Heart left ventricle (tissue), 16 donors: ENCODE results near the gene UGP2. TPM values are rescaled to one million over a fixed set of nuclear protein-coding genes. Genes with fewer than 3 reads are reported as not detected.
"Not testable (repeated sequence)": the region's sequence is repeated elsewhere in the genome, so short reads cannot be mapped to it uniquely, and the experiment has no call there.

Experiments used
- ATAC-seq, 4 donors: fragments of 200-7000 bp; cut with Tn5 transposase; one replicate each; pipeline ENCODE4 v1.9.1; 2020 to 2022; ENCODE audit warnings: moderate library complexity in 4 of 4, mild to moderate bottlenecking in 3 of 4, moderate number of reproducible peaks in 1 of 4
- DNase-seq, 5 donors: peaks; one replicate each; pipeline ENCODE4 v3.0.0-alpha.2; 2020
- H3K27ac ChIP-seq, 12 donors: fragments of 200-600 bp; sonication (generic) in 4 of 12; one replicate each; pipeline versions ENCODE4 v1.5.0 to v1.8.0; 2016 to 2022; ENCODE audit warnings: mild to moderate bottlenecking in 2 of 12
- H3K27me3 ChIP-seq, 9 donors: fragments of 200-600 bp; sonication (generic) in 2 of 9; one replicate each; pipeline versions ENCODE4 v1.5.1 to v1.8.0; 2016 to 2022; ENCODE audit warnings: mild to moderate bottlenecking in 3 of 9
- H3K36me3 ChIP-seq, 9 donors: fragments of 200-600 bp; sonication (generic) in 2 of 9; one replicate each; pipeline versions ENCODE4 v1.5.0 to v1.8.0; 2018 to 2022; ENCODE audit warnings: mild to moderate bottlenecking in 2 of 9
- H3K4me1 ChIP-seq, 12 donors: fragments of 200-600 bp; sonication (generic) in 4 of 12; one replicate each; pipeline versions ENCODE4 v1.5.0 to v1.8.0; 2016 to 2022; ENCODE audit warnings: mild to moderate bottlenecking in 3 of 12
- H3K4me3 ChIP-seq, 12 donors: fragments of 200-600 bp; sonication (generic) in 4 of 12; one replicate each; pipeline versions ENCODE4 v1.5.0 to v1.8.0; 2017 to 2022; ENCODE audit warnings: mild to moderate bottlenecking in 9 of 12, moderate library complexity in 4 of 12
- H3K9me3 ChIP-seq, 12 donors: fragments of 200-600 bp; sonication (generic) in 4 of 12; one replicate each; pipeline versions ENCODE4 v1.5.0 to v1.8.0; 2016 to 2022; ENCODE audit warnings: mild to moderate bottlenecking in 1 of 12
- CTCF ChIP-seq, 12 donors: fragments of 200-600 bp; sonication (generic) in 4 of 12; IDR thresholded peaks; one replicate each; pipeline versions ENCODE4 v1.5.0 to v1.8.0; 2018 to 2022; ENCODE audit warnings: antibody characterized with exemption in 12 of 12, mild to moderate bottlenecking in 5 of 12
- POLR2A ChIP-seq, 2 donors: fragments of 450-650 bp; IDR thresholded peaks; one replicate each; pipeline ENCODE4 v1.6.1; 2017; ENCODE audit warnings: antibody characterized with exemption in 2 of 2, mild to moderate bottlenecking in 2 of 2, moderate library complexity in 2 of 2
- WGBS, 4 donors: extraction: QIAGEN DNeasy Blood & Tissue Kit in 2 of 4; methylation state at CpG; one replicate each; pipeline versions ENCODE4 v1.1.5 to v1.1.7; 2013 to 2018; 5-methylcytosine and 5-hydroxymethylcytosine counted together
- intact Hi-C, 10 donors: fragments of 100-400 bp; cut with DNase I; formaldehyde crosslinking; loops; one replicate each; pipeline versions ENCODE4 v1.11.1 to v1.14.2; 2022
- polyA plus RNA-seq, 2 donors: library from polyadenylated mRNA; stranded (reverse); fragments of 200-250 nt; gene quantifications; one replicate each; pipeline ENCODE4 v1.2.3, GENCODE V29; 2013
- total RNA-seq, 9 donors: library from RNA; depleted of rRNA in 2 of 9; stranded (reverse); fragments of >200 nt in 2 of 9; fragmentation: NEBNext Ultra II Directional in 3 of 9; extraction: Animal tissue kit (Norgen Biotek cat#: 25700) in 3 of 9; gene quantifications; one replicate each; pipeline versions ENCODE4 v1.1.0 to v1.2.4, GENCODE V29; 2016 to 2023
- donor health status: ischemic (EF 13 %, LVEDD 7.1; RV severe dilation, severe dysfunction).
- donor health status: healthy with polysubstance abuse.
- donor health status: DM: no; HTN: yes; CAD: no.
- donor health status: DM: no; HTN: no; CAD: no.
- donor health status: ischemic (EF 25% LVEDD 6.9; RV normal size, moderate dysfunction).
- donor health status: ischemic (EF 25% LVEDD 5.7; RV mildly dilated, moderate dysfunction).
- donor health status: healthy.
- donor health status: DM: yes; HTN: yes; CAD: no.
- donor health status: ischemic (EF 35%, LVEDD 5.7; RV mildly dilated, moderate dysfunction).
- donor health status: nonischemic (EF 11% LVEDD 7.7; RV severe dilation, severe dysfunction).
- donor health status: DM: yes; HTN: yes; CAD: no.
- donor health status: PGD.
- donor health status: ischemic (EF 29% LVEDD 5.4; RV normal size, mild dysfunction).
- donor health status: nonischemic (EF 23%, LVEDD 6.1; RV moderate dilation, normal function).

Gene UGP2
- total and polyA plus RNA-seq, 11 donors: 175 to 1,308 (median 331) TPM

GRCh38 chr2:63926815-63927214 lies 85.1 kb downstream of the UGP2 start:
- H3K4me1 ChIP-seq: no peaks in the 10 kb centered on the region
- WGBS, 4 donors: 87 to 95% (median 92%) methylated on average over 5 to 7 of the region's 7 CpGs
- intact Hi-C loops: no loop called here
- H3K36me3 ChIP-seq: peaks cover 0 to 49% (median 31%) of the 10 kb centered on the region in 9 donors
- ATAC-seq (no peak), DNase-seq (no peak)
- no peak overlapping the region for H3K4me3 ChIP-seq
- TF ChIP-seq POLR2A (IDR thresholded peaks at IDR 0.05) (no peak), CTCF (IDR thresholded peaks at IDR 0.05) (no peak)
- no peak overlapping the region for H3K27ac ChIP-seq
- H3K27me3 ChIP-seq: no peaks in the 10 kb centered on the region
- H3K9me3 ChIP-seq: peaks cover 0 to 6% (median 0%) of the 10 kb centered on the region in 12 donors

DNA sequence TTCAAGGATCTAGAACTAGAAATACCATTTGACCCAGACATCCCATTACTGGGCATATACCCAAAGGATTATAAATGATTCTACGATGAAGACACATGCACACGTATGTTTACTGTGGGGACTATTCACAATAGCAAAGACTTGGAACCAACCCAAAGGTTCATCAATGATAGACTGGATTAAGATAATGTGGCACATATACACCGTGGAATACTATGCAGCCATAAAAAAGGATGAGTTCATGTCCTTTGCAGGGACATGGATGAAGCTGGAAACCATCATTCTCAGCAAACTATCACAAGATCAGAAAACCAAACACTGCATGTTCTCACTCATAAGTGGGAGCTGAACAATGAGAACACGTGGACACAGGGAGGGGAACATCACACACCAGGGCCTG lies 90.4 kb downstream of the UGP2 start:
- DNase-seq, H3K9me3 ChIP-seq, intact Hi-C loops, H3K4me3 ChIP-seq, H3K27me3 ChIP-seq, H3K4me1 ChIP-seq, H3K27ac ChIP-seq, ATAC-seq: not testable (repeated sequence)
- 96 to 98% (median 98%) methylated on average over 4 of the region's 4 CpGs for WGBS, 4 donors
- peaks cover 0 to 70% (median 41%) of the 10 kb centered on the region in 9 donors for H3K36me3 ChIP-seq

Other genes starting within 250 kb of the UGP2 start
- gene VPS54, start 177.5 kb downstream of the UGP2 start, total RNA-seq: 10 to 100 TPM in 4 of 9 donors, 1 to 10 TPM in 5; 8.7 to 14.0 (median 9.6) TPM
- gene VPS54, start 177.5 kb downstream of the UGP2 start, polyA plus RNA-seq: 1 to 10 TPM; 6.4 to 8.7 TPM